ENCODE measurements around the gene COLEC12. TPM values are rescaled to one million over a fixed set of nuclear protein-coding genes. Genes with fewer than 3 reads are reported as not detected.

Gene COLEC12
- total and polyA plus RNA-seq, 8 donors, result 0.35 to 5.5 (median 1.3) TPM

- Histone ChIP-seq H3K27me3 (peaks cover 0 to 4% (median 4%) of the 10 kb centered on the region in 4 donors), H3K4me1 (peaks cover 0 to 8% (median 7%) of the 10 kb centered on the region in 3 donors), H3K27ac (no peak overlapping the region), H3K36me3 (no peaks in the 10 kb centered on the region), H3K4me3 (no peak overlapping the region), H3K9me3 (no peaks in the 10 kb centered on the region)
- TF ChIP-seq, protein P1, sequence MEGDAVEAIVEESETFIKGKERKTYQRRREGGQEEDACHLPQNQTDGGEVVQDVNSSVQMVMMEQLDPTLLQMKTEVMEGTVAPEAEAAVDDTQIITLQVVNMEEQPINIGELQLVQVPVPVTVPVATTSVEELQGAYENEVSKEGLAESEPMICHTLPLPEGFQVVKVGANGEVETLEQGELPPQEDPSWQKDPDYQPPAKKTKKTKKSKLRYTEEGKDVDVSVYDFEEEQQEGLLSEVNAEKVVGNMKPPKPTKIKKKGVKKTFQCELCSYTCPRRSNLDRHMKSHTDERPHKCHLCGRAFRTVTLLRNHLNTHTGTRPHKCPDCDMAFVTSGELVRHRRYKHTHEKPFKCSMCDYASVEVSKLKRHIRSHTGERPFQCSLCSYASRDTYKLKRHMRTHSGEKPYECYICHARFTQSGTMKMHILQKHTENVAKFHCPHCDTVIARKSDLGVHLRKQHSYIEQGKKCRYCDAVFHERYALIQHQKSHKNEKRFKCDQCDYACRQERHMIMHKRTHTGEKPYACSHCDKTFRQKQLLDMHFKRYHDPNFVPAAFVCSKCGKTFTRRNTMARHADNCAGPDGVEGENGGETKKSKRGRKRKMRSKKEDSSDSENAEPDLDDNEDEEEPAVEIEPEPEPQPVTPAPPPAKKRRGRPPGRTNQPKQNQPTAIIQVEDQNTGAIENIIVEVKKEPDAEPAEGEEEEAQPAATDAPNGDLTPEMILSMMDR (IDR thresholded peaks at IDR 0.05), result no peak
- 75 to 87% methylated on average over 7 of the region's 7 CpGs for WGBS, 2 donors
- intact Hi-C loops (cut with DNase I), result no loop called here
- DNase-seq (no peak), ATAC-seq (no peak), FAIRE-seq (no peak)
Measured at GRCh38 chr18:495452-495851, 5.0 kb downstream of the COLEC12 start.

GRCh38 chr18:495017-495416 is 5.5 kb downstream of the COLEC12 start:
- ATAC-seq, result peak in 1 of 4 donors; percentile 33

GRCh38 chr18:493986-494983 is 6.2 kb downstream of the COLEC12 start:
- DNase-seq, result no peak
- Histone ChIP-seq H3K36me3 (no peaks in the 10 kb centered on the region), H3K27ac (no peak overlapping the region), H3K4me1 (peaks cover 0 to 2% (median 2%) of the 10 kb centered on the region in 3 donors), H3K27me3 (peaks cover 0 to 4% (median 4%) of the 10 kb centered on the region in 4 donors), H3K4me3 (no peak overlapping the region), H3K9me3 (no peaks in the 10 kb centered on the region)
- WGBS, 2 donors, result 52 to 64% methylated on average over 5 of the region's 5 CpGs
- TF ChIP-seq, protein P1 (IDR thresholded peaks at IDR 0.05), result no peak
- no peak for ATAC-seq
- intact Hi-C loops (cut with DNase I), result no loop called here
- FAIRE-seq, result no peak

More at GRCh38 chr18:495017-495416, 5.5 kb downstream of the COLEC12 start:
- FAIRE-seq (no peak), DNase-seq (no peak)
- no peaks in the 10 kb centered on the region for H3K9me3 ChIP-seq
- peaks cover 0 to 4% (median 4%) of the 10 kb centered on the region in 4 donors for H3K27me3 ChIP-seq
- H3K36me3 ChIP-seq, result no peaks in the 10 kb centered on the region
- H3K27ac ChIP-seq, result no peak overlapping the region
- WGBS, 2 donors, result 83% methylated on average over 1 of the region's 1 CpG
- H3K4me3 ChIP-seq, result no peak overlapping the region
- peaks cover 0 to 8% (median 7%) of the 10 kb centered on the region in 3 donors for H3K4me1 ChIP-seq
- intact Hi-C loops (cut with DNase I), result no loop called here
- TF ChIP-seq, protein P1 (IDR thresholded peaks at IDR 0.05), result no peak

DNA sequence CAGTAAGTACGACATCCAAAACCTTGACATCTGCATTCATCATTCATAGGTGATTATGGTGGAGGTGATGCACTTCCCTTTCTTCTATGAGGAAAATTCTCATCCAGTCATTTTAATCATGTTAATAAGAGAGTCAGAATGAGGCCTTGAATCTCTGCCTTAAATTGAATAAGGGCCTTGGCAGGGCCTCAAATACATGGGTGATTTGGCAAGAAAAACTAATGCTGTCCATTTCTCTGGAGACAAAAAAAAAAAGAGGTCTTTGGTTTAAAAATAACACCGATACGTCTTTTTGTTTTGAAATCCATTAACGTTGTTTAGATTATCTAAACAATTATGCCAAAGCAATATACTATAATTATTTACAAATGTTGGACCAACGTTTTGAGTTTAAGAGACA is 8.1 kb downstream of the COLEC12 start:
- intact Hi-C loops (cut with DNase I), result no loop called here
- ATAC-seq (no peak), DNase-seq (no peak), FAIRE-seq (no peak)
- H3K4me1 ChIP-seq, result no peaks in the 10 kb centered on the region
- WGBS, 2 donors, result 51 to 59% methylated on average over 5 of the region's 5 CpGs
- no peaks in the 10 kb centered on the region for H3K27me3 ChIP-seq
- TF ChIP-seq, protein P1 (IDR thresholded peaks at IDR 0.05), result no peak
- no peak overlapping the region for H3K27ac ChIP-seq
- H3K4me3 ChIP-seq, result no peak overlapping the region
- no peaks in the 10 kb centered on the region for H3K36me3 ChIP-seq
- H3K9me3 ChIP-seq, result no peaks in the 10 kb centered on the region

DNA sequence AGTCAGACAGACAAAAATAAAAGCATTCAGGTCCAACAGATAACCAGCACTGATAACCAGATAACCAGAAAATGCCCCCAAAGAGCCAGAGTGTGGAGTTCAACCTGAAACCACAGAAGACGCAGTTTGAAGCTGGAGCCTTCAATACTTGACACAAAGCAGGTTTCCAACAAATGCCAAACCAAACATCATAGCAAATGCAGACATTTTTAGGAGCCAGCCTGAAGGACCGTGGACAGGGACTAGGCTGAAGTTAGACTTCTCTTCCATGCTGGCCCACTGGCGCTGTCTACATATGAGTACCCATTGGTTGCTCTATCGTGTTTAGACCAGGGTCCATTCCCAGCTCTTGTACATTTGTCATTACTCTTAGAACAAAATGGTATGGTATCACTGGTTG is 9.9 kb downstream of the COLEC12 start:
- no peak for FAIRE-seq
- ATAC-seq, result no peak
- intact Hi-C loops (cut with DNase I), result no loop called here

More for the DNA sequence above, 9.9 kb downstream of the COLEC12 start:
- TF ChIP-seq, protein P1 (IDR thresholded peaks at IDR 0.05), result no peak
- no peaks in the 10 kb centered on the region for H3K36me3 ChIP-seq
- no peak overlapping the region for H3K4me3 ChIP-seq
- no peaks in the 10 kb centered on the region for H3K9me3 ChIP-seq
- no peak for DNase-seq
- no peaks in the 10 kb centered on the region for H3K4me1 ChIP-seq
- H3K27me3 ChIP-seq, result no peaks in the 10 kb centered on the region
- 81 to 85% methylated on average over 4 of the region's 4 CpGs for WGBS, 2 donors
- H3K27ac ChIP-seq, result no peak overlapping the region
